ENCODE results near the gene DOK7.

The DOK7 gene

GRCh38 chr4:3427706-3428446, 35.2 kb upstream of the DOK7 start:
- DNase-seq = no peak

GRCh38 chr4:3429651-3430050, 33.5 kb upstream of the DOK7 start:
- DNase-seq = no peak

- no peak for DNase-seq
Observed at GRCh38 chr4:3430524-3430923, 32.6 kb upstream of the DOK7 start.

- DNase-seq = no peak
Observed at GRCh38 chr4:3431446-3431993, 31.6 kb upstream of the DOK7 start.

GRCh38 chr4:3432381-3432790, 30.7 kb upstream of the DOK7 start:
- DNase-seq = no peak

GRCh38 chr4:3433138-3433869, 29.8 kb upstream of the DOK7 start:
- no peak for DNase-seq

- DNase-seq = no peak
Observed at GRCh38 chr4:3434881-3435685, 28.0 kb upstream of the DOK7 start.

GRCh38 chr4:3435686-3435956, 27.5 kb upstream of the DOK7 start:
- DNase-seq = no peak

GRCh38 chr4:3436048-3436797, 26.9 kb upstream of the DOK7 start:
- DNase-seq = no peak

- DNase-seq = no peak
Observed at GRCh38 chr4:3436798-3437581, 26.1 kb upstream of the DOK7 start.

GRCh38 chr4:3437582-3437936, 25.5 kb upstream of the DOK7 start:
- DNase-seq = no peak

- DNase-seq = no peak
Observed at GRCh38 chr4:3437998-3438846, 24.9 kb upstream of the DOK7 start.

GRCh38 chr4:3438847-3439180, 24.3 kb upstream of the DOK7 start:
- no peak for DNase-seq

- no peak for DNase-seq
Observed at GRCh38 chr4:3439391-3439790, 23.7 kb upstream of the DOK7 start.

GRCh38 chr4:3440011-3440410, 23.1 kb upstream of the DOK7 start:
- DNase-seq = no peak

- DNase-seq = no peak
Observed at GRCh38 chr4:3440979-3441500, 22.1 kb upstream of the DOK7 start.

GRCh38 chr4:3441501-3442459, 21.3 kb upstream of the DOK7 start, which contains the start of gene HGFAC:
TSS of gene HGFAC (plus strand) at chr4:3441968. CDS start at chr4:3442002, 34 bp downstream.
- DNase-seq = no peak

GRCh38 chr4:3442460-3442958, 20.6 kb upstream of the DOK7 start:
- no peak for DNase-seq

- no peak for DNase-seq
Observed at GRCh38 chr4:3442959-3443749, 20.0 kb upstream of the DOK7 start.
